Parathyroid adenoma (tissue), 2 donors: Measurements from ENCODE around the gene KLHDC7B.

Source experiments
- H2AFZ ChIP-seq: fragments of 300-600 bp; sonication (generic); one replicate; pipeline ENCODE4 v1.7.0; 2017; ENCODE audit warnings: antibody characterized with exemption, mild to moderate bottlenecking
- H3K27ac ChIP-seq: fragments of 300-600 bp; sonication (generic); one replicate; pipeline ENCODE4 v1.7.0; 2017
- H3K27me3 ChIP-seq: fragments of 300-600 bp; sonication (generic); one replicate; pipeline ENCODE4 v1.7.0; 2017; ENCODE audit warnings: low read length; ENCODE audit not compliant: control insufficient read depth, insufficient read depth
- H3K36me3 ChIP-seq: fragments of 300-600 bp; sonication (generic); one replicate; pipeline ENCODE4 v1.7.0; 2017; ENCODE audit warnings: low read length; ENCODE audit not compliant: control insufficient read depth, insufficient read depth
- H3K4me1 ChIP-seq: fragments of 300-600 bp; sonication (generic); one replicate; pipeline ENCODE4 v1.7.0; 2017; ENCODE audit warnings: control low read depth
- H3K4me2 ChIP-seq: fragments of 300-600 bp; sonication (generic); one replicate; pipeline ENCODE4 v1.7.0; 2017; ENCODE audit warnings: low read length
- H3K4me3 ChIP-seq: fragments of 300-600 bp; sonication (generic); one replicate; pipeline ENCODE4 v1.7.0; 2017; ENCODE audit warnings: low read depth, low read length
- H3K79me2 ChIP-seq: fragments of 300-600 bp; sonication (generic); one replicate; pipeline ENCODE4 v1.7.0; 2017; ENCODE audit warnings: control low read depth
- H3K9ac ChIP-seq: fragments of 300-600 bp; sonication (generic); one replicate; pipeline ENCODE4 v1.7.0; 2017; ENCODE audit warnings: mild to moderate bottlenecking
- H3K9me3 ChIP-seq: fragments of 300-600 bp; sonication (generic); one replicate; pipeline ENCODE4 v1.7.0; 2017; ENCODE audit warnings: low read length; ENCODE audit not compliant: control insufficient read depth
- CTCF ChIP-seq: fragments of 300-600 bp; sonication (generic); IDR thresholded peaks from one replicate; pipeline ENCODE4 v1.7.0; 2017; ENCODE audit warnings: antibody characterized with exemption, mild to moderate bottlenecking
- donor health status: primary hyperparathyroidism.

The KLHDC7B gene

GRCh38 chr22:50507991-50508884 lies 37.5 kb upstream of the KLHDC7B start, which contains the start of gene NCAPH2:
TSS of gene NCAPH2 (plus strand) at chr22:50508224. CDS start at chr22:50508338, 114 bp downstream.
- Histone ChIP-seq H3K4me1 (no peaks in the 10 kb centered on the region), H3K27me3 (no peaks in the 10 kb centered on the region), H3K9me3 (no peaks in the 10 kb centered on the region), H3K9ac (peak within 1 kb of the TSS; percentile 67), H2AFZ (peak within 1 kb of the TSS; percentile 82), H3K79me2 (peaks cover 13% of the 10 kb centered on the region), H3K36me3 (no peaks in the 10 kb centered on the region), H3K27ac (peak within 1 kb of the TSS; percentile 68), H3K4me2 (peak within 1 kb of the TSS; percentile 85), H3K4me3 (peak within 1 kb of the TSS; percentile 92)
- TF ChIP-seq CTCF, result no peak

- H3K9ac ChIP-seq, result no peak overlapping the region
Measured at GRCh38 chr22:50508897-50509296, 36.8 kb upstream of the KLHDC7B start.

GRCh38 chr22:50513175-50513574 lies 32.5 kb upstream of the KLHDC7B start:
- Histone ChIP-seq H3K27ac (no peak overlapping the region), H3K36me3 (no peaks in the 10 kb centered on the region)

More at GRCh38 chr22:50508897-50509296, 36.8 kb upstream of the KLHDC7B start:
- no peak for TF ChIP-seq CTCF
- Histone ChIP-seq H3K9me3 (no peaks in the 10 kb centered on the region), H2AFZ (no peak overlapping the region), H3K27ac (peak overlapping the region; percentile 68), H3K79me2 (peaks cover 19% of the 10 kb centered on the region), H3K36me3 (no peaks in the 10 kb centered on the region), H3K4me3 (peak overlapping the region; percentile 80), H3K4me2 (peak overlapping the region; percentile 77), H3K27me3 (no peaks in the 10 kb centered on the region), H3K4me1 (no peaks in the 10 kb centered on the region)

GRCh38 chr22:50516068-50516467 lies 29.6 kb upstream of the KLHDC7B start:
- no peak for TF ChIP-seq CTCF
- no peak overlapping the region for H3K9ac ChIP-seq
- no peaks in the 10 kb centered on the region for H3K36me3 ChIP-seq
- H3K4me1 ChIP-seq, result no peaks in the 10 kb centered on the region
- H3K79me2 ChIP-seq, result peaks cover 41% of the 10 kb centered on the region
- H3K27me3 ChIP-seq, result no peaks in the 10 kb centered on the region
- no peak overlapping the region for H3K27ac ChIP-seq
- no peak overlapping the region for H3K4me3 ChIP-seq
- H3K9me3 ChIP-seq, result no peaks in the 10 kb centered on the region
- no peak overlapping the region for H2AFZ ChIP-seq
- H3K4me2 ChIP-seq, result no peak overlapping the region

More at GRCh38 chr22:50513175-50513574, 32.5 kb upstream of the KLHDC7B start:
- H3K4me2 ChIP-seq, result no peak overlapping the region
- H3K9me3 ChIP-seq, result no peaks in the 10 kb centered on the region
- H3K4me3 ChIP-seq, result no peak overlapping the region
- peaks cover 41% of the 10 kb centered on the region for H3K79me2 ChIP-seq
- no peak overlapping the region for H2AFZ ChIP-seq
- no peak for TF ChIP-seq CTCF
- H3K4me1 ChIP-seq, result no peaks in the 10 kb centered on the region
- no peak overlapping the region for H3K9ac ChIP-seq
- no peaks in the 10 kb centered on the region for H3K27me3 ChIP-seq
